GM21367 (cell line): Measurements from ENCODE around the gene LMO1.

Source experiments
- ATAC-seq: cut with Tn5 transposase; IDR thresholded peaks from one replicate; pipeline ENCODE4 v1.9.1; 2021; ENCODE audit not compliant: unreplicated experiment

Gene LMO1

GRCh38 chr11:8266246-8267241, 2.9 kb upstream of the LMO1 start:
- ATAC-seq: no peak

GRCh38 chr11:8265681-8266241, 2.1 kb upstream of the LMO1 start:
- no peak for ATAC-seq

GRCh38 chr11:8263109-8263768, 439 bp downstream of the LMO1 start:
- no peak for ATAC-seq

GRCh38 chr11:8262552-8263108, 1.0 kb downstream of the LMO1 start:
- no peak for ATAC-seq

- no peak for ATAC-seq
Measured at GRCh38 chr11:8261921-8262551, 1.6 kb downstream of the LMO1 start.

GRCh38 chr11:8261291-8261690, 2.4 kb downstream of the LMO1 start:
- no peak for ATAC-seq

GRCh38 chr11:8260202-8260966, 3.3 kb downstream of the LMO1 start:
- no peak for ATAC-seq

GRCh38 chr11:8259306-8259959, 4.2 kb downstream of the LMO1 start:
- no peak for ATAC-seq

GRCh38 chr11:8258784-8259183, 4.9 kb downstream of the LMO1 start:
- no peak for ATAC-seq

- ATAC-seq: no peak
Measured at GRCh38 chr11:8258289-8258688, 5.4 kb downstream of the LMO1 start.

- no peak for ATAC-seq
Measured at GRCh38 chr11:8257003-8257664, 6.5 kb downstream of the LMO1 start.

- no peak for ATAC-seq
Measured at GRCh38 chr11:8256271-8257002, 7.2 kb downstream of the LMO1 start.

GRCh38 chr11:8253566-8253965, 10.1 kb downstream of the LMO1 start:
- no peak for ATAC-seq

- no peak for ATAC-seq
Measured at GRCh38 chr11:8252946-8253345, 10.7 kb downstream of the LMO1 start.

GRCh38 chr11:8252388-8252787, 11.3 kb downstream of the LMO1 start:
- ATAC-seq: no peak

GRCh38 chr11:8251616-8252295, 11.9 kb downstream of the LMO1 start:
- ATAC-seq: no peak

GRCh38 chr11:8250981-8251615, 12.6 kb downstream of the LMO1 start:
- ATAC-seq: no peak

- ATAC-seq: no peak
Measured at GRCh38 chr11:8250434-8250833, 13.2 kb downstream of the LMO1 start.
